ENCODE data around the gene APMAP.

Gene APMAP

GRCh38 chr20:25025986-25026605, 33.5 kb upstream of the APMAP start:
- intact Hi-C loops (cut with DNase I) = no loop called here
- DNase-seq = peak in 6 of 10 donors; percentile 0 to 66 (median 20)

GRCh38 chr20:25025091-25025861, 32.7 kb upstream of the APMAP start:
- intact Hi-C loops (cut with DNase I) = no loop called here
- DNase-seq = peak in 6 of 10 donors; percentile 0 to 67 (median 27)

GRCh38 chr20:25024171-25024570, 31.6 kb upstream of the APMAP start:
- peak in 5 of 10 donors; percentile 2 to 56 (median 17) for DNase-seq
- intact Hi-C loops (cut with DNase I) = no loop called here

- peak in 5 of 10 donors; percentile 4 to 46 (median 15) for DNase-seq
- intact Hi-C loops (cut with DNase I) = no loop called here
These were observed 30.8 kb upstream of the APMAP start for GRCh38 chr20:25023356-25023755.

- peak in 5 of 10 donors; percentile 14 to 80 (median 48) for DNase-seq
- intact Hi-C loops (cut with DNase I) = no loop called here
These were observed 30.1 kb upstream of the APMAP start for GRCh38 chr20:25022680-25023079.

- peak in 3 of 10 donors; percentile 5 to 62 (median 11) for DNase-seq
- intact Hi-C loops (cut with DNase I) = no loop called here
These were observed 28.8 kb upstream of the APMAP start for GRCh38 chr20:25021336-25021735.

GRCh38 chr20:25020901-25021301, 28.4 kb upstream of the APMAP start:
- intact Hi-C loops (cut with DNase I) = no loop called here
- peak in 4 of 10 donors; percentile 12 to 68 (median 41) for DNase-seq

- DNase-seq = peak in 3 of 10 donors; percentile 0 to 51 (median 43)
- intact Hi-C loops (cut with DNase I) = no loop called here
These were observed 27.8 kb upstream of the APMAP start for GRCh38 chr20:25020345-25020744.

- intact Hi-C loops (cut with DNase I) = no loop called here
- peak in 4 of 10 donors; percentile 4 to 39 (median 23) for DNase-seq
These were observed 27.0 kb upstream of the APMAP start for GRCh38 chr20:25019381-25020155.

- intact Hi-C loops (cut with DNase I) = no loop called here
- peak in 4 of 10 donors; percentile 4 to 67 (median 18) for DNase-seq
These were observed 26.3 kb upstream of the APMAP start for GRCh38 chr20:25018841-25019240.

GRCh38 chr20:25018425-25018824, 25.9 kb upstream of the APMAP start:
- DNase-seq = peak in 1 of 10 donors; percentile 7
- intact Hi-C loops (cut with DNase I) = no loop called here

- DNase-seq = peak in 4 of 10 donors; percentile 2 to 67 (median 32)
- intact Hi-C loops (cut with DNase I) = no loop called here
These were observed 24.8 kb upstream of the APMAP start for GRCh38 chr20:25017257-25017803.

GRCh38 chr20:25016471-25016870, 23.9 kb upstream of the APMAP start:
- peak in 3 of 10 donors; percentile 7 to 54 (median 9) for DNase-seq
- intact Hi-C loops (cut with DNase I) = no loop called here

GRCh38 chr20:25015986-25016385, 23.4 kb upstream of the APMAP start:
- intact Hi-C loops (cut with DNase I) = no loop called here
- peak in 3 of 10 donors; percentile 1 to 15 (median 4) for DNase-seq

GRCh38 chr20:25014816-25015215, 22.3 kb upstream of the APMAP start:
- DNase-seq = peak in 4 of 10 donors; percentile 1 to 37 (median 8)
- intact Hi-C loops (cut with DNase I) = no loop called here

- DNase-seq = peak in 3 of 10 donors; percentile 2 to 61 (median 4)
- intact Hi-C loops (cut with DNase I) = no loop called here
These were observed 21.2 kb upstream of the APMAP start for GRCh38 chr20:25013478-25014380.

- intact Hi-C loops (cut with DNase I) = no loop called here
- peak in 2 of 10 donors; percentile 9 to 68 for DNase-seq
These were observed 20.2 kb upstream of the APMAP start for GRCh38 chr20:25012616-25013189.

GRCh38 chr20:25011831-25012241, 19.3 kb upstream of the APMAP start:
- peak in 2 of 10 donors; percentile 13 to 69 for DNase-seq
- intact Hi-C loops (cut with DNase I) = no loop called here

- intact Hi-C loops (cut with DNase I) = no loop called here
- DNase-seq = peak in 1 of 10 donors; percentile 8
These were observed 18.7 kb upstream of the APMAP start for GRCh38 chr20:25011261-25011660.
